ENCODE data around the gene GNA12. TPM values are rescaled to one million over a fixed set of nuclear protein-coding genes. Genes with fewer than 3 reads are reported as not detected.
A peak's percentile ranks its signal among the peaks of the same experiment; 100 is the strongest.

The GNA12 gene
- total and polyA plus RNA-seq, 8 donors: 2.0 to 54.6 (median 22.0) TPM

- Histone ChIP-seq H3K4me1 (no peaks in the 10 kb centered on the region), H3K4me3 (no peak overlapping the region), H3K9me3 (no peaks in the 10 kb centered on the region), H3K27ac (no peak overlapping the region), H3K36me3 (no peaks in the 10 kb centered on the region), H3K27me3 (peaks cover 0 to 16% (median 0%) of the 10 kb centered on the region in 3 donors)
- intact Hi-C loops (cut with DNase I; ENCODE audit: low total_unique reads): no loop called here
- TF ChIP-seq POLR2A (IDR thresholded peaks at IDR 0.05) (no peak), EP300 (IDR thresholded peaks at IDR 0.05) (no peak), POLR2AphosphoS5 (IDR thresholded peaks at IDR 0.05) (no peak), CTCF (IDR thresholded peaks at IDR 0.05) (no peak)
- WGBS, 5 donors: 61 to 79% (median 71%) methylated on average over 3 of the region's 3 CpGs
- no peak for DNase-seq
Measured at GRCh38 chr7:2878306-2878705, 34.2 kb upstream of the GNA12 start.

GRCh38 chr7:2876031-2876731 lies 32.1 kb upstream of the GNA12 start:
- no peak overlapping the region for H3K4me3 ChIP-seq
- H3K4me1 ChIP-seq: no peaks in the 10 kb centered on the region
- intact Hi-C loops (cut with DNase I; ENCODE audit: low total_unique reads): no loop called here
- no peak for DNase-seq
- TF ChIP-seq POLR2AphosphoS5 (IDR thresholded peaks at IDR 0.05) (no peak), EP300 (IDR thresholded peaks at IDR 0.05) (no peak), POLR2A (IDR thresholded peaks at IDR 0.05) (no peak), CTCF (IDR thresholded peaks at IDR 0.05) (no peak)
- 62 to 73% (median 73%) methylated on average over 21 to 24 of the region's 24 CpGs for WGBS, 5 donors
- H3K9me3 ChIP-seq: no peaks in the 10 kb centered on the region
- H3K36me3 ChIP-seq: no peaks in the 10 kb centered on the region
- H3K27me3 ChIP-seq: no peaks in the 10 kb centered on the region
- H3K27ac ChIP-seq: no peak overlapping the region

GRCh38 chr7:2873686-2874551 lies 29.8 kb upstream of the GNA12 start:
- no peak overlapping the region for H3K27ac ChIP-seq
- TF ChIP-seq POLR2A (IDR thresholded peaks at IDR 0.05): no peak
- no peak for TF ChIP-seq CTCF (IDR thresholded peaks at IDR 0.05)
- no peak for TF ChIP-seq POLR2AphosphoS5 (IDR thresholded peaks at IDR 0.05)
- no peak for TF ChIP-seq EP300 (IDR thresholded peaks at IDR 0.05)

GRCh38 chr7:2873146-2873545 lies 29.0 kb upstream of the GNA12 start:
- peaks cover 0 to 13% (median 8%) of the 10 kb centered on the region in 4 donors for H3K4me1 ChIP-seq
- no peak for DNase-seq
- no peak overlapping the region for H3K4me3 ChIP-seq
- no peaks in the 10 kb centered on the region for H3K36me3 ChIP-seq
- intact Hi-C loops (cut with DNase I; ENCODE audit: low total_unique reads): no loop called here
- H3K27me3 ChIP-seq: no peaks in the 10 kb centered on the region
- H3K27ac ChIP-seq: no peak overlapping the region
- no peaks in the 10 kb centered on the region for H3K9me3 ChIP-seq
- WGBS, 5 donors: 72 to 92% (median 79%) methylated on average over 2 to 10 of the region's 10 CpGs
- TF ChIP-seq EP300 (IDR thresholded peaks at IDR 0.05): no peak
- TF ChIP-seq POLR2A (IDR thresholded peaks at IDR 0.05): no peak
- TF ChIP-seq POLR2AphosphoS5 (IDR thresholded peaks at IDR 0.05): no peak
- TF ChIP-seq CTCF (IDR thresholded peaks at IDR 0.05): no peak

More at GRCh38 chr7:2873686-2874551, 29.8 kb upstream of the GNA12 start:
- no peak overlapping the region for H3K4me3 ChIP-seq
- H3K36me3 ChIP-seq: no peaks in the 10 kb centered on the region
- WGBS, 5 donors: 47 to 54% (median 50%) methylated on average over 7 of the region's 7 CpGs
- peak in 1 of 2 donors; percentile 53 for DNase-seq
- intact Hi-C loops (cut with DNase I; ENCODE audit: low total_unique reads): no loop called here
- no peaks in the 10 kb centered on the region for H3K9me3 ChIP-seq
- H3K27me3 ChIP-seq: no peaks in the 10 kb centered on the region
- peaks cover 0 to 13% (median 8%) of the 10 kb centered on the region in 4 donors for H3K4me1 ChIP-seq

All from stomach (tissue), 9 donors.